Lung (tissue), 12 donors: ENCODE data around the gene SAMD11. TPM values are rescaled to one million over a fixed set of nuclear protein-coding genes. Genes with fewer than 3 reads are reported as not detected.

Experiments
- ATAC-seq: fragments of 200-7000 bp; cut with Tn5 transposase; one replicate; pipeline ENCODE4 v1.9.1; 2020; ENCODE audit warnings: moderate number of reproducible peaks; ENCODE audit not compliant: insufficient read depth, low FRiP score
- DNase-seq, 3 donors: peaks; one replicate each; pipeline ENCODE4 v3.0.0-alpha.2; 2013 to 2017
- H3K27ac ChIP-seq, 2 donors: one replicate each; pipeline ENCODE4 v1.5.1; 2013; ENCODE audit warnings: mild to moderate bottlenecking in 2 of 2, moderate library complexity in 2 of 2, control low read depth in 1 of 2, inconsistent platforms in 1 of 2, low read depth in 1 of 2, low read length in 1 of 2
- H3K27me3 ChIP-seq, 3 donors: one replicate each; pipeline ENCODE4 v1.5.1; 2013; ENCODE audit warnings: low read length in 2 of 3; ENCODE audit not compliant: control insufficient read depth in 3 of 3, insufficient read depth in 3 of 3
- H3K36me3 ChIP-seq, 4 donors: one replicate each; pipeline ENCODE4 v1.5.1; 2013; ENCODE audit warnings: low read length in 4 of 4, mild to moderate bottlenecking in 1 of 4, moderate library complexity in 1 of 4; ENCODE audit not compliant: control insufficient read depth in 4 of 4, insufficient read depth in 4 of 4
- H3K4me1 ChIP-seq, 5 donors: one replicate each; pipeline ENCODE4 v1.5.1; 2013; ENCODE audit warnings: low read length in 5 of 5, mild to moderate bottlenecking in 2 of 5, moderate library complexity in 1 of 5; ENCODE audit not compliant: control insufficient read depth in 5 of 5, insufficient read depth in 5 of 5
- H3K4me3 ChIP-seq: one replicate; pipeline ENCODE4 v1.5.1; 2013; ENCODE audit warnings: mild to moderate bottlenecking, control low read depth, moderate library complexity
- H3K9ac ChIP-seq, 2 donors: one replicate each; pipeline ENCODE4 v1.5.1; 2013; ENCODE audit warnings: low read length in 2 of 2, control low read depth in 1 of 2; ENCODE audit not compliant: insufficient read depth in 1 of 2
- H3K9me3 ChIP-seq, 4 donors: one replicate each; pipeline ENCODE4 v1.5.1; 2013; ENCODE audit warnings: low read length in 3 of 4, mild to moderate bottlenecking in 1 of 4, moderate library complexity in 1 of 4; ENCODE audit not compliant: control insufficient read depth in 4 of 4, insufficient read depth in 3 of 4
- CTCF ChIP-seq: IDR thresholded peaks from 2 replicates; pipeline ENCODE4 v1.5.1; 2012; ENCODE audit warnings: mild to moderate bottlenecking; ENCODE audit errors: control extremely low read depth, extremely low read depth
- WGBS, 2 donors: extraction: QIAGEN DNeasy Blood & Tissue Kit; methylation state at CpG; one replicate each; pipeline ENCODE4 v1.1.7; 2013; 5-methylcytosine and 5-hydroxymethylcytosine counted together
- polyA plus RNA-seq, 2 donors: library from polyadenylated mRNA; stranded (reverse); fragments of 200-250 nt; gene quantifications; one replicate each; pipeline ENCODE4 v1.2.1, GENCODE V29; 2013
- total RNA-seq, 2 donors: library from RNA; depleted of rRNA in 1 of 2; stranded (reverse); fragments of >200 nt in 1 of 2; gene quantifications; one replicate each; pipeline ENCODE4 v1.2.1, GENCODE V29; 2014 to 2021
- donor health status: control.
- donor health status: control.
- donor health status: Bipolar disorder and iron deficiency.
- donor health status: healthy.
- donor health status: DM: yes; HTN: yes; CAD: no.

The SAMD11 gene
- total and polyA plus RNA-seq, 4 donors, result 3.7 to 26.3 (median 5.8) TPM

DNA sequence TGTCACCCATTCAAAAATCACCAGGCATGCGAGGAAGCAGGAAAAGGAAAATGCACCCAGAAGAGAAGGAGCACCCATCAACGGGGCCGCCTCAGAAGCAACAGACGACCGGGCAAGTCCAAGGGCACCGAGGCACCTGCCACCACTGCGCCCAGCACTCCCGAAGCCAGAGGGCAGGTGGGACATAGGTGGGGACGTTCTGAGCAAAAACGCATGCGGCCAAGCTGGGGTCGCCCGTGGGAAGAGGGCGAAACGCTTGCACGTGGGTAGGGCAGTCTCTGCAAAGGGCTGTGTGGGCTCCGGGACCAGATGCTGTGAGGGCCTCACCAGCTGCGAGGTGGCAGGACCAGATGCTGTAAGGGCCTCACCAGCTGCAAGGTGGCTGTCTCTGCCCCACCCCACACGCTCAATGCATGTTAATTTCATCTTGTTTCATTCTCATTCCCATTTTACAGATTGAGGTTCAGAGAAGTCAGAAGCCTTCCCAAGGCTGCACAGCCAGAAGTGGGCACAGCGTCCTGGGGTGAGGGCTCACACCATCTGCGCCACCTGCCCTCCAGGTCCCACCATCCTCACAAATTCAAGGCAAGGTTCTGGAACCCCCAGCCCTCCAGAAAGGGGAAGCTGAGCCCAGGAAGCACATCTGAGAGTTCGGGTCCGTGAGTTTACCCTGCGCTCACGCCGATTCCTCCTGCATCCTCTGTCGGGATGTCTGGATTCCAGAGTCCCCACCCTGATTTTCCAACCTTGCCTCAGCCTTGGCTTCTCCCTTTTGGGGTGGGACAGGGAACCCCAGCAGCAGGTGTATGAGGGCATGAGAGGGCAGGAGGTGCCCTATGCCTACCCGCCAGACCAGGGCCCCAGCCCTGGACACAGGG is 8.2 kb upstream of the SAMD11 start:
- peaks cover 0 to 16% (median 0%) of the 10 kb centered on the region in 3 donors for H3K27me3 ChIP-seq

DNA sequence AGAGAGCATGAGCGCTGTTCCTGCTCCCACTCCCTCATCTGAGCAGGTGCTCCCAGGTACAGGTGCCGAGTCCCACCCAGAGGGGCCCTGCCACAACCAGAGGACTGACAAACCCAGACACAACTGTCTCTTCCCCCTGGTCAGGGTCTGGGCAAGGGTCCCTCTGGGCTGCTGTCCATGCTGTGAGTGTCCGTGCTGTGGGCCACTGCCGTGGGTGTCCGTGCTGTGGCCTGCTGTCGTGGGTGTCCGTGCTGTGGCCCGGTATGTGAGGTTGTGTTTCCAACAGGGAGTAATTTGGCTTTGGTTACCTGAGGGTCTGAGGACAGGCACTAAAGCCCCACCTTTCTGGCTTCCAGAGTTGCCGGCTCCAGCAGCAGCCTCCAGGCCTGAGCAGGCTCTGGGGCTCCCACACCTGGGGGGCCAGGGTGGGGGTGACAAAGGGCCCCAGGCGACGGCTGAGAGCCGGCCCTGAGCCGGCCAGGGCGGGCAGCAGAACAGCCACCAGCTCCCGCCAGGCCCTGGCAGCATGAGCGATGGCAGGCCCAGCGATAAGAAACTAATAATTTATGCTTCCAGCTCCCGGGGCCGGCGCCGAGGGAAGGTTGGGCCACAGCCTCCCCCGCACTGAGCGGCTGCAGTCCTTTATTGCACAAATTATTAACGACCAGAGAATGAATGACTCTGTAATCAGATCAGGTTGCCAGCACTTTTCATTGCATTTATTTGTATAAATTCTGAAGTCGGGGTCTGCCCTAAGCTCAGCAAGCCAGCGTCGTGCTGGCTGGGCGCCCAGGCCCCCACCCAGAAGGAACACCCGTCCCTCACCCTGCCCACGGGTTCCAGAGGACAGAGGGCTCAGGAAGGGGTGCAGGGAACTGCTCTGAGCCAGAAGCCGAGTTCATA is 7.3 kb upstream of the SAMD11 start:
- DNase-seq (peak; percentile 74 to 83 (median 79)), ATAC-seq (no peak)
- no peak for TF ChIP-seq CTCF
- Histone ChIP-seq H3K36me3 (peaks cover 0 to 2% (median 0%) of the 10 kb centered on the region in 4 donors), H3K27me3 (peaks cover 0 to 15% (median 0%) of the 10 kb centered on the region in 3 donors), H3K4me1 (peaks cover 0 to 74% (median 21%) of the 10 kb centered on the region in 5 donors), H3K4me3 (no peak overlapping the region), H3K9ac (no peak overlapping the region), H3K27ac (no peak overlapping the region), H3K9me3 (no peaks in the 10 kb centered on the region)
- WGBS, 2 donors, result 29% methylated on average over 31 of the region's 31 CpGs

More for the DNA sequence above, 8.2 kb upstream of the SAMD11 start:
- no peak for ATAC-seq
- Histone ChIP-seq H3K4me1 (peaks cover 0 to 74% (median 16%) of the 10 kb centered on the region in 5 donors), H3K9ac (no peak overlapping the region), H3K4me3 (no peak overlapping the region), H3K9me3 (no peaks in the 10 kb centered on the region), H3K27ac (no peak overlapping the region), H3K36me3 (no peaks in the 10 kb centered on the region)
- no peak for TF ChIP-seq CTCF
- WGBS, 2 donors, result 76 to 79% methylated on average over 28 of the region's 28 CpGs
- DNase-seq, result peak in 1 of 3 donors; percentile 8

GRCh38 chr1:917076-917459 is 6.7 kb upstream of the SAMD11 start:
- no peak overlapping the region for H3K4me3 ChIP-seq
- ATAC-seq (no peak), DNase-seq (peak in 1 of 3 donors; percentile 54)
- H3K4me1 ChIP-seq, result peaks cover 0 to 74% (median 23%) of the 10 kb centered on the region in 5 donors
- no peaks in the 10 kb centered on the region for H3K9me3 ChIP-seq
- WGBS, 2 donors, result 52 to 65% methylated on average over 7 of the region's 7 CpGs
- H3K9ac ChIP-seq, result no peak overlapping the region
- TF ChIP-seq CTCF, result no peak
- H3K27me3 ChIP-seq, result peaks cover 0 to 16% (median 0%) of the 10 kb centered on the region in 3 donors
- no peak overlapping the region for H3K27ac ChIP-seq
- peaks cover 0 to 5% (median 0%) of the 10 kb centered on the region in 4 donors for H3K36me3 ChIP-seq
